ENCODE measurements around the gene RIPOR3.
"Not testable (repeated sequence)": the region's sequence is repeated elsewhere in the genome, so short reads cannot be mapped to it uniquely, and the experiment has no call there.

Gene RIPOR3

GRCh38 chr20:50543326-50543725 is 148.0 kb downstream of the RIPOR3 start:
- DNase-seq, result no peak

- DNase-seq, result no peak
These were observed 149.7 kb downstream of the RIPOR3 start for GRCh38 chr20:50541606-50542041.

DNA sequence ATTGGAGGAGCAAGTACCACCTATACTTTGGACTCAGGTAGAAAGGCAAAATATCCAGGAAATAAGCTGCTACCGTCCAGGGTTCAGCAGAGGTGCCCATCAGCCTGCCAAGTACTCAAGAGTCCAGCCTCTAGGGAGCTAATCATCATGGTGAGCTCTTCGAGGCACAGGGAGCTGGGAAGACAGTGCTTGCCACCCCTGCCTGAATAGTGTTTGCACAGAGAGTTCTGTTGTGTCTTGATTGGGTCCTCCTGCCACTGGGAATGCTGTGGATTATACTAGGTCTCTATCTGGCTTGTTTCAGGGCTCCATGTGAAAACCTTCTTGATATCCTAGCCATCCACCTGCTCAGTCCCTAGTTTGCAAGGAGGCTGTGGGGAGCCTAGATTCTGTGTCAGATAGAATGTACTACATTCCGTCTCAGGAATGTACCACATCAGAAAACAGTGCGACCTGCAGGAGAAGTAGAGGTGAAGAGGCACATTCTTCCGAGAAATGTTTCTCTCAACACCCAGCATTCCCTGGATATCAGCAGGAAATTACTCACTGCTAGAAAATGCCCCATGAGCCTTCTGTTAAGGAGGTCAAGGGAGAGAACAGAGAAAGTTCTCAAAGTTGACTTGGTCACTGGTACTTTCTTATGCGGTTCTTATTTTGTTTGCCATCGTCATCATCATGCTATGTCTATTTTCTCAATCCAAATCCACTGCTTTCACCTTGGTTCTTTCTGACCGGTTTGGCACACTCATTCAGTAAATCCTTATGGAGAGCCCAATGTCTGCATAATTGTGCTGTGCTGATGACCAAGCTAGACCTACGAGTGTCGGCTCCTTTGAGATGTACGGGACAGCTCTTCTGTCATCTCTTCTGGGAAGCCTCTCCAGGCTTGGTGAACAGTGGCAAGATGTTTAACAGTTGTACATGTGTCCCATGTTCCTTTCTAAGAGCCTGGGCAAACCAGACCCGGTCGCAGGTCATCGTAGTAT is 150.4 kb downstream of the RIPOR3 start:
- DNase-seq, result no peak

DNA sequence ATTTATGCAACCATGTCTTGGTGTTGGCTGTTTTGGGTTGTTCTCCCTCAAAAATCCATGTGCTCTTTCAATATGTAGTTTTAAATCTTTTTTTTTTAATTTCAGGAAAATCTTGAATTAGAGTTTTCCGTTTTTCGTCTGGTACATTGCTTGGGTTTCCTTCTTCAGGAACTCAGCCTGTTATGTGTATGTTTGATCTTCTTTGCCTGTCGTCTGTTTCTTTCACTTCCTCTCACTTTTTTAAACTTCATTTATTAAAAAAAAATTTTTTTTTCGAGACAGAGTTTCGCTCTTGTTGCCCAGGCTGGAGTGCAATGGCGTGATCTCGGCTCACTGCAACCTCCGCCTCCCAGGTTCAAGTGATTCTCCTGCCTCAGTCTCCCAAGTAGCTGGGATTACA is 151.5 kb downstream of the RIPOR3 start:
- not testable (repeated sequence) for DNase-seq

GRCh38 chr20:50538276-50538675 is 153.1 kb downstream of the RIPOR3 start:
- no peak for DNase-seq

DNA sequence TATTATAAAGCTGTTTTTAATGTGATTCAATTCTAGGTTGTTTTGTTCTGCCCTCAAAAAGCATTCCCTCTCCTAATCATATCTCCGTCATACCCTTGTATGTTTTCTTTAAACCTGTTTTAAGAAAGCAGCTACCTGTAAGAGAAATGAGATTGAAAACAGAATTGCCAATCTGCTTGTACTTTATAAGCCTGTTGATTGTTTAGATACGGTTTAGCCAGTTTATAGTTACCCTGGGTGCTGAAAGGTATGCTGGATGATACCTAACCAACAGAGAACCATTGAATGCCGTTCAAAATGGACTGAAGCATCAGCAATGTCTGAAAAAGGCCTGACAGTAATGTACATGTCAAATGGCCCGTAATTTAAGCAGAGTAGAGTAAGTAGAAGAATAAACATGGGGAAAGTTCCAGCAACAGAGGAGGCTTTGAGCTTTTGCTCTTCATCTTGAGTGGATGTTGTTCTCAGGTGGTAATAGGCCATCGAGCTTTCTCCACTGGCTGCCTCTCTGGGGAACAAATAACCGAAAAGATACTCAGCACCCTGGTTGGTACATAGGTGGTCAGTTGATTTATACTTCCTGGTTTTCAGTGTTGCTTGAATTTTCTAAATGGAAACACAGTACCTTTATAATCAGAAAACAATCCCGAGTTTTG is 153.7 kb downstream of the RIPOR3 start:
- no peak for DNase-seq

GRCh38 chr20:50536333-50536732 is 155.0 kb downstream of the RIPOR3 start:
- DNase-seq, result no peak
